GM12892 (cell line): ENCODE data around the gene POU2AF2.

Source experiments
- POLR2A ChIP-seq: IDR thresholded peaks from 2 replicates; pipeline ENCODE4 v1.6.1; 2011; ENCODE audit warnings: low read depth, low read length, control low read depth
- POLR2AphosphoS5 ChIP-seq: IDR thresholded peaks from 2 replicates; pipeline ENCODE4 v1.6.1; 2011; ENCODE audit warnings: low read depth, low read length, control low read depth
- TAF1 ChIP-seq: IDR thresholded peaks from 2 replicates; pipeline ENCODE4 v1.6.1; 2011; ENCODE audit warnings: low read depth, mild to moderate bottlenecking, control low read depth, low read length, borderline replicate concordance

DNA sequence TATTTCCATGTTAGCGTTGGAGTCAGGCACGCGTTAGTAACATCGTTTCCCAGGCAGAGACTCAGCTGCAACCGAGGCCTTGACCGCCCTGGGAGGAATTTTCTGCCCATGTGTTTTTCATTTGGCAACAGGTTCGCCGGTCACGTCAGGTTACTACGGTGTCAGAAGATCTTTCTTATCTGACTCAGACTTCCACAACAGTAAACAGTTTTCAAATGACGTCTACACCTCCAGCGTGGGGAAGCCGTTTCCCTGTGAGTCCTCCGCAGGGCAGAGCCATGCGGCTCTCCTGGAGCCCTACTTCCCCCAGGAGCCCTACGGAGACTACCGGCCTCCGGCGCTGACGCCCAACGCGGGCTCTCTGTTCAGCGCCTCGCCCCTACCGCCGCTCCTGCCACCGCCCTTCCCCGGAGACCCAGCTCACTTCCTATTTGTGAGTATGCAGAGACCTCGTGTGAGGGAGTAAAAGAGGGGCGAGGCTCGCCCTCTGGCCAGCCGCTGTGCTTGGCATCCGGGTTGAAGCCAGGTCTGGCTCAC is 38.5 kb downstream of the POU2AF2 start:
- TF ChIP-seq POLR2A: no peak
- TF ChIP-seq POLR2AphosphoS5: no peak
- TF ChIP-seq TAF1: no peak
